ENCODE results near the gene SORBS2.

The SORBS2 gene

DNA sequence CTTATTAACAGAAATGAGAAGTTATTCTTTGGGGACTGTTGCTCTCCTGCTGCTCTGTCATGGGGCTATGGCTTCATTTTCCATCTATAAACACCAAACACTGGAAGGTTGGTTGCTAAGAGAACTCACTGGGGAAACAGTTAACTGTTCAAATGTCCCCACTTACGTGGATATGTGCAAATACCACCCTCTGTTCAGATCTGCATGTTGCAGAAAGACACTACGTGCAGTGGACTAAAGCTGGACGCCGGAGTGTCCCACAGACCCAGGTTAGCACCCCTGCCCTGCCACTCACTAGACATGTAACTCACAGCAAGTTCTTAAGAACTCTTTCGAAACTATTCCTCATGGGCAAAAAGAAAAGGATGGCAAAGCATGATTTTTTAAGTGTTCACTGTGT lies 62.1 kb downstream of the SORBS2 start:
- no peak for DNase-seq (ENCODE audit: insufficient read length, low spot score)
- no peak for FAIRE-seq
- no peak for TF ChIP-seq PAX5 (IDR thresholded peaks at IDR 0.05; ENCODE audit: insufficient read depth, low read length, severe bottlenecking)
- no peak for TF ChIP-seq SPI1 (IDR thresholded peaks at IDR 0.05; ENCODE audit: low read depth, low read length)
- TF ChIP-seq POLR2A (IDR thresholded peaks at IDR 0.05; ENCODE audit: low read depth, low read length), result no peak
- TF ChIP-seq TAF1 (IDR thresholded peaks at IDR 0.05; ENCODE audit: low read depth, low read length), result no peak
- no peak for TF ChIP-seq POLR2AphosphoS5 (IDR thresholded peaks at IDR 0.05; ENCODE audit: low read depth, low read length)
- TF ChIP-seq POU2F2 (IDR thresholded peaks at IDR 0.05; ENCODE audit: low read depth, low read length), result no peak

DNA sequence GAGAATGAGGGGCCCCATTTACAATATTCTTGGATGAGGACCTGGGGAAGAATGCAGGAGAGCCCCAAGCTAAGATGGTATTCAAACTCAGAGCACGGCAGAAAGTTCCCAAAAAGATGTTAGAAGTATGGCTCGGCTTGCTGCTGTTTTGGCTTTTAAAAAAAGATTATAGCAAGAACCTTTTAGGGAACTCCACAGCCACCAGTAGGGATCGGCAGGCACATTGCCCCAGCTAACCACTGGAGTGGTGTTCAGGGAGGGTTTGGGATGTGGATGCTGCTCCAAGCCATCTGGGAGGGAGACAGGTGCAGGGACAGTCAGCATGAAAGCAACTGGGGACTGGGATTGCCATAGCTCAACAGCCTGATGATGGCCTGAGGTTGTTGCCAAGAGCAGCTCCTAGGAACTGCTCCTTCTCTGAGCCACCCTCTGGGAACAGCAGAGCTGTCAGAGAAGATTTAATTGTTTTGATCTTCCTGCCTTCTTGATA lies 63.0 kb downstream of the SORBS2 start:
- DNase-seq (ENCODE audit: insufficient read length, low spot score) (no peak), FAIRE-seq (no peak)
- no peak for TF ChIP-seq TAF1 (IDR thresholded peaks at IDR 0.05; ENCODE audit: low read depth, low read length)

DNA sequence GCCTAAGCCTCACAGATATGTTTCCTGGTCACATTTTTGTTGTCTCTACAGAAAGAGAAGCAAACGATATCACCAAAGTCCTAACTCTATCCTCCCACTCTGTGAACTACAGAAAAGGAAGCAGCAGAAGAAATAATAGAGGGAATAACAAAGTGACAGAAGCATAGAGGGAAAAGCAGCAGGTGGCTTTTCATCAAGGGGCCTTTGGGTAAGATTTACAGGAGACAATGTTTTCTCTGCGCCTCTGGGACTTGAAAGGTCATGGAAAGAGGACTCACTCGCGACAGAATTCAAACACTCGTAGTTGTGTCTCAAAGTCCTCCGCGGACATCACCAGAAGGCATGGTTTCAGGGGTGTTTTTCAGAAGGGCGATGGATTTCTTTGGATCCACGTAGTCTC lies 66.1 kb downstream of the SORBS2 start:
- DNase-seq (ENCODE audit: insufficient read length, low spot score) (no peak), FAIRE-seq (no peak)
- no peak for TF ChIP-seq PAX5 (IDR thresholded peaks at IDR 0.05; ENCODE audit: insufficient read depth, low read length, severe bottlenecking)
- no peak for TF ChIP-seq POU2F2 (IDR thresholded peaks at IDR 0.05; ENCODE audit: low read depth, low read length)
- no peak for TF ChIP-seq POLR2AphosphoS5 (IDR thresholded peaks at IDR 0.05; ENCODE audit: low read depth, low read length)
- TF ChIP-seq TAF1 (IDR thresholded peaks at IDR 0.05; ENCODE audit: low read depth, low read length), result no peak
- TF ChIP-seq SPI1 (IDR thresholded peaks at IDR 0.05; ENCODE audit: low read depth, low read length), result no peak
- no peak for TF ChIP-seq POLR2A (IDR thresholded peaks at IDR 0.05; ENCODE audit: low read depth, low read length)

DNA sequence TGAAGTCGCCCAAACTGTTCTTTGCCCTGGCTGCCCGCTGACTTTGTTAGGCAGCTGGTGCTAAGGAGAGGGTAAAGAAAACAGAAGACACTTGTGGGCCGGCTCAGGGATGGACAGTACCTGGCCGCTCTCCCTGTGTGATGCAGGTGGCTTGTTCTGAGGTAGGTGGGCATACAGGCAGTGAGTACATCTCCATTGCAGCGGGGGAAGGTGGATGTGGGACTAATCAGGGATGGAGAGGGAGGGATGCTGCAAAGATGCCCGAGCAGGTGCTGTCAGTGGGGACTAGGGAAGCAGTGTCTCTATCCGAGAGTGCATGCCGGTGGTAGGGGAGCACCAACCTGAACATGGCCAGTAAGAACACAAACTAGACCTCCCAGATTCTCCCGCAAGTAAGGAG lies 67.0 kb downstream of the SORBS2 start:
- FAIRE-seq (no peak), DNase-seq (ENCODE audit: insufficient read length, low spot score) (no peak)
- TF ChIP-seq POU2F2 (IDR thresholded peaks at IDR 0.05; ENCODE audit: low read depth, low read length) (no peak), SPI1 (IDR thresholded peaks at IDR 0.05; ENCODE audit: low read depth, low read length) (no peak), TAF1 (IDR thresholded peaks at IDR 0.05; ENCODE audit: low read depth, low read length) (no peak), PAX5 (IDR thresholded peaks at IDR 0.05; ENCODE audit: insufficient read depth, low read length, severe bottlenecking) (no peak), POLR2AphosphoS5 (IDR thresholded peaks at IDR 0.05; ENCODE audit: low read depth, low read length) (no peak), POLR2A (IDR thresholded peaks at IDR 0.05; ENCODE audit: low read depth, low read length) (no peak)

DNA sequence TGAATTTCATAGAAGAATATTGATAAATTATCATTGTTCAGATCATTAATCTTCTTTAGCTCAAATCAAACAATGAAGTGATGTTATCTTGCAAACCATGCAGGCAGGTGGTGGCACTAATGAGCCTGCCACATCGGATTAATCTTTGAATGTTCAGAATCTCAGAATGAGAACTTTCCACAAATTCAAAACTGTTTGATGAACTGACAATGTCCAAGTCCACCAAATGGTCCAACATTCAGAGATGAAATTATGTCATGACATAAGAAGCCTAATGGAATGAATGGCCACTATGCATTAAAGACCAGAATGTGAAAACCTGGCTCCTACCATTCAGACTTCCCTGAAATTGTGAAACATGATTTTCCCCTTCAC lies 67.5 kb downstream of the SORBS2 start:
- no peak for TF ChIP-seq POLR2A (IDR thresholded peaks at IDR 0.05; ENCODE audit: low read depth, low read length)
- no peak for DNase-seq (ENCODE audit: insufficient read length, low spot score)
- no peak for FAIRE-seq

DNA sequence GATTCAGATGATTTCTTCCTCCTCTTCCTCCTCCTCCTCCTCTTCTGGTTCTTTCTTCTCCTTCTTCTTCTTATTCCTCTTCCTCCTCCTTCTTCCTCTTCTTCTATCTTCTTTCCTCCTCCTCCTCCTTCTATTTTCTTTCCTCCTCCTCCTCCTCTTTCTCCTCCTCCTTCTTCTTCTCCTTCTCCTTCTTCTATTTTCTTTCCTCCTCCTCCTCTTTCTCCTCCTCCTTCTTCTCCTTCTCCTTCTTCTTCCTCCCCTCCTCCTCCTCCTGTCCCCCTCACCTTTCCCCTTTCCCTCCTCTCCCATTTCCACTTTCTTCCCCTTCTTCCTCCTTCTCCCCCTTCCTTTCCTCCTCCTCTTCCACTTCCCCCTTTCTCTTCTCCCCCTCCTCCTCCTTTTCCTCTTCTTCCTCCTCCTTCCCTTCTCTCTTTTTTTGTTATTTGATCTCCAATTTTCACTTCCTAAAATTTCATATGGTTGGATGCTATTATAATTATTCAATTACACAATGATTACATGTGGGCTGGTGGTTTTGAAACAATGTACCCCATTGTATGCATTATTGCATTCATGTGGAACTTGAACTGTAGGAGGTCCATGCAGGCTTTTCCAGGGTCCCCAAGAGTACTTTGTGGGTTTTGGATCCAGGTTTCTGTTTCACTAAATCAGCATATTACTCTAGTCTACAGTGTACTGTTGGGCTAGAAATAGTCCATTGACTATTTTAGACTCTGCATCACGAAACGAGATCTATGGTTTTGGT lies 68.1 kb downstream of the SORBS2 start:
- TF ChIP-seq SPI1 (IDR thresholded peaks at IDR 0.05; ENCODE audit: low read depth, low read length), result no peak
- no peak for TF ChIP-seq POU2F2 (IDR thresholded peaks at IDR 0.05; ENCODE audit: low read depth, low read length)
- no peak for TF ChIP-seq PAX5 (IDR thresholded peaks at IDR 0.05; ENCODE audit: insufficient read depth, low read length, severe bottlenecking)
- no peak for TF ChIP-seq POLR2A (IDR thresholded peaks at IDR 0.05; ENCODE audit: low read depth, low read length)
- no peak for TF ChIP-seq TAF1 (IDR thresholded peaks at IDR 0.05; ENCODE audit: low read depth, low read length)
- no peak for TF ChIP-seq POLR2AphosphoS5 (IDR thresholded peaks at IDR 0.05; ENCODE audit: low read depth, low read length)
- FAIRE-seq (no peak), DNase-seq (ENCODE audit: insufficient read length, low spot score) (no peak)

DNA sequence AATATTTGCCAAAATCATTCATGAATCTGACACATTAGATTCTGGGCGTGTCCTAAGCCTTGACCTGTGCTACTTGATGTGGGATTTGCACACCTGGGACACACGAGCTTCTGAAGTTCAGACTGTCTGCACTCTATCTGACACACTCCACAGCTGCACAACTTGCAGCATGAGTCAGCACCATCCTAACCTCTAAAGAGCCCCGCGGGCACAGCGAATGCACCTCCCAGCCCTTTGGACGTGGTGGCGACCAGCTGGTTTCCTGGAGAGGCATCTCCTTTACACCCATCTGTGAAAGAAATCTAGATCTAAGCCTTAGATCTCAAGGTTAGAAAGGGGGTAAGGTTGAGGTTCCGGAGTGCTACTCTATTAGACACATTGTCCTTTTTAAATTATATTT lies 69.2 kb downstream of the SORBS2 start:
- no peak for DNase-seq (ENCODE audit: insufficient read length, low spot score)
- FAIRE-seq, result no peak
- TF ChIP-seq SPI1 (IDR thresholded peaks at IDR 0.05; ENCODE audit: low read depth, low read length), result no peak
- no peak for TF ChIP-seq POLR2AphosphoS5 (IDR thresholded peaks at IDR 0.05; ENCODE audit: low read depth, low read length)

DNA sequence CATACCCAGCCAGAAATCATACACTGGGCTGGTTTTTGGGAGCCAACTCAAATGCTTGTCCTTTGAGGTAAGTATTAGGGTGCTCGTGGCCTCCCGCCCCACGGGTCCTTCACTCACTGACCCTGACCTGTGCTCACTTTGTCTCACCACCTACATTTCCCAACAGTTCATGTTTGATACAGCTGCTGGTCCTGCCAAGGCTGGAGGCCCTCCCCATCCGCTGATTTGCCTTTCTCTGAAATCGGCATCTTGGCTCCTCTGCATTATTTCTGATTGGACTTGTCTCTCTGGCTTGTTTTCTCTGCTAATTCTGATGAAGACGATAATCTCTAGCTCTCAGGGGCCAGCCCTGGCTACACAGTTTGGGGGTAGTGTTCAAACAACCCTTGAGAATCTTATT lies 70.2 kb downstream of the SORBS2 start:
- FAIRE-seq (no peak), DNase-seq (ENCODE audit: insufficient read length, low spot score) (no peak)
- TF ChIP-seq PAX5 (IDR thresholded peaks at IDR 0.05; ENCODE audit: insufficient read depth, low read length, severe bottlenecking), result no peak
- TF ChIP-seq POU2F2 (IDR thresholded peaks at IDR 0.05; ENCODE audit: low read depth, low read length), result no peak
- no peak for TF ChIP-seq POLR2A (IDR thresholded peaks at IDR 0.05; ENCODE audit: low read depth, low read length)
- no peak for TF ChIP-seq POLR2AphosphoS5 (IDR thresholded peaks at IDR 0.05; ENCODE audit: low read depth, low read length)
- no peak for TF ChIP-seq SPI1 (IDR thresholded peaks at IDR 0.05; ENCODE audit: low read depth, low read length)
- no peak for TF ChIP-seq TAF1 (IDR thresholded peaks at IDR 0.05; ENCODE audit: low read depth, low read length)

DNA sequence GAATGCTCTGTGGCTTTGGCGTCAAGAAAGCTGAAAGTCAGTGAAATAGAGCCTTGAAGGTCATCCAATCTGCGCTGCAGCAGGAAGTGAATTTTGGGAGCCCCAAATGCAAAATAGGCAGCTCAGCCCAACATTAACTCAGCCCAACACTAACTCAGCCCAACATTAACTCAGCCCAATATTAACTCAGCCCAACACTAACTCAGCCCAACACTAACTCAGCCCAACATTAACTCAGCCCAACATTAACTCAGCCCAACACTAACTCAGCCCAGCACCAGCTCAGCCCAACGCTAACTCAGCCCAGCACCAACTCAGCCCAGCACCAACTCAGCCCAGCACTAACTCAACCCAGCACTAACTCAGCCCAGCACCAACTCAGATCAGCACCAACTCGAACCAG lies 71.5 kb downstream of the SORBS2 start:
- no peak for DNase-seq (ENCODE audit: insufficient read length, low spot score)
- no peak for FAIRE-seq
- TF ChIP-seq TAF1 (IDR thresholded peaks at IDR 0.05; ENCODE audit: low read depth, low read length), result no peak
- TF ChIP-seq SPI1 (IDR thresholded peaks at IDR 0.05; ENCODE audit: low read depth, low read length), result no peak
- no peak for TF ChIP-seq POLR2A (IDR thresholded peaks at IDR 0.05; ENCODE audit: low read depth, low read length)
- no peak for TF ChIP-seq PAX5 (IDR thresholded peaks at IDR 0.05; ENCODE audit: insufficient read depth, low read length, severe bottlenecking)
- no peak for TF ChIP-seq POLR2AphosphoS5 (IDR thresholded peaks at IDR 0.05; ENCODE audit: low read depth, low read length)
- TF ChIP-seq POU2F2 (IDR thresholded peaks at IDR 0.05; ENCODE audit: low read depth, low read length), result no peak

DNA sequence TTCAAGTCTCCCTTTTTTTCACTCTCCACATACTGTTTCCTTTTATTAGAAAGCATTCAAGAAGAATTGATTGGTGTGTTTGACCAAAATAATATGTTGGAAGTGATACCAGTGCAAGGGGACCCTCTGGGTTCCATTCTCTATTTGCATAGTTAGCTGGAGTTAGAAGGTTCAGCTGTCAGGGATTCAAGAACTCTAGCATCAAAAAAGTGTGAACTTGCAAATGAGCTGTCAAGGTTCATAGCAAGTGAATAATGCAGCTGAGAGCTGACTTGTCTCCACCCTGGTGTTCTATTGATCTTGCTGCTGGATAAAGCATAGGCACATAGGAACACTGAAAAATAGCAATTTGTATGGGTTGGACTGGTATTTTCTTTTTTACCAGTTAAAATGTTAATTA lies 73.2 kb downstream of the SORBS2 start:
- TF ChIP-seq POLR2A (IDR thresholded peaks at IDR 0.05; ENCODE audit: low read depth, low read length), result no peak
- no peak for TF ChIP-seq SPI1 (IDR thresholded peaks at IDR 0.05; ENCODE audit: low read depth, low read length)
- TF ChIP-seq TAF1 (IDR thresholded peaks at IDR 0.05; ENCODE audit: low read depth, low read length), result no peak
- TF ChIP-seq POU2F2 (IDR thresholded peaks at IDR 0.05; ENCODE audit: low read depth, low read length), result no peak
- no peak for TF ChIP-seq PAX5 (IDR thresholded peaks at IDR 0.05; ENCODE audit: insufficient read depth, low read length, severe bottlenecking)
- no peak for TF ChIP-seq POLR2AphosphoS5 (IDR thresholded peaks at IDR 0.05; ENCODE audit: low read depth, low read length)
- DNase-seq (ENCODE audit: insufficient read length, low spot score), result no peak
- no peak for FAIRE-seq

Measured in GM12891 (cell line).